KOPT-K1 (cell line): Measurements from ENCODE around the gene PLCH1.

Experiments used
- H3K27ac ChIP-seq: fragments of 200-600 bp; sonication (generic); 2 replicates; pipeline ENCODE4 v1.5.1; 2016; ENCODE audit warnings: antibody characterized with exemption, mild to moderate bottlenecking, low read depth, low read length; ENCODE audit not compliant: poor library complexity, severe bottlenecking
- H3K36me3 ChIP-seq: fragments of 200-600 bp; sonication (generic); 2 replicates; pipeline ENCODE4 v1.5.1; 2017; ENCODE audit warnings: antibody characterized with exemption, mild to moderate bottlenecking, low read length, moderate library complexity; ENCODE audit not compliant: insufficient read depth
- H3K9me3 ChIP-seq: fragments of 200-600 bp; sonication (generic); 2 replicates; pipeline ENCODE4 v1.5.1; 2017; ENCODE audit warnings: antibody characterized with exemption, low read length, mild to moderate bottlenecking; ENCODE audit not compliant: insufficient read depth, poor library complexity, severe bottlenecking

Gene PLCH1

GRCh38 chr3:155553780-155554179 is 191.1 kb downstream of the PLCH1 start:
- Histone ChIP-seq H3K36me3 (no peaks in the 10 kb centered on the region), H3K27ac (no peak overlapping the region), H3K9me3 (no peaks in the 10 kb centered on the region)

- H3K27ac ChIP-seq = no peak overlapping the region
- H3K9me3 ChIP-seq = no peaks in the 10 kb centered on the region
- H3K36me3 ChIP-seq = no peaks in the 10 kb centered on the region
Observed at GRCh38 chr3:155553326-155553725, 191.5 kb downstream of the PLCH1 start.

GRCh38 chr3:155550391-155550790 is 194.5 kb downstream of the PLCH1 start:
- no peaks in the 10 kb centered on the region for H3K36me3 ChIP-seq
- no peak overlapping the region for H3K27ac ChIP-seq
- no peaks in the 10 kb centered on the region for H3K9me3 ChIP-seq

GRCh38 chr3:155549087-155549486 is 195.8 kb downstream of the PLCH1 start:
- Histone ChIP-seq H3K9me3 (no peaks in the 10 kb centered on the region), H3K27ac (no peak overlapping the region), H3K36me3 (no peaks in the 10 kb centered on the region)

- Histone ChIP-seq H3K9me3 (no peaks in the 10 kb centered on the region), H3K36me3 (no peaks in the 10 kb centered on the region), H3K27ac (no peak overlapping the region)
Observed at GRCh38 chr3:155548195-155548594, 196.7 kb downstream of the PLCH1 start.

- no peaks in the 10 kb centered on the region for H3K9me3 ChIP-seq
- H3K36me3 ChIP-seq = no peaks in the 10 kb centered on the region
- H3K27ac ChIP-seq = no peak overlapping the region
Observed at GRCh38 chr3:155535098-155535497, 209.8 kb downstream of the PLCH1 start.

GRCh38 chr3:155528579-155528978 is 216.3 kb downstream of the PLCH1 start:
- H3K36me3 ChIP-seq = no peaks in the 10 kb centered on the region
- H3K27ac ChIP-seq = no peak overlapping the region
- no peaks in the 10 kb centered on the region for H3K9me3 ChIP-seq

- no peaks in the 10 kb centered on the region for H3K36me3 ChIP-seq
- no peaks in the 10 kb centered on the region for H3K9me3 ChIP-seq
Observed at GRCh38 chr3:155525324-155525833, 219.5 kb downstream of the PLCH1 start.

GRCh38 chr3:155520463-155520862 is 224.4 kb downstream of the PLCH1 start:
- H3K27ac ChIP-seq = no peak overlapping the region
- H3K9me3 ChIP-seq = no peaks in the 10 kb centered on the region
- H3K36me3 ChIP-seq = no peaks in the 10 kb centered on the region

More at GRCh38 chr3:155525324-155525833, 219.5 kb downstream of the PLCH1 start:
- H3K27ac ChIP-seq = no peak overlapping the region

- H3K36me3 ChIP-seq = no peaks in the 10 kb centered on the region
- no peak overlapping the region for H3K27ac ChIP-seq
- no peaks in the 10 kb centered on the region for H3K9me3 ChIP-seq
Observed at GRCh38 chr3:155519078-155519477, 225.8 kb downstream of the PLCH1 start.

GRCh38 chr3:155517903-155518302 is 227.0 kb downstream of the PLCH1 start:
- H3K27ac ChIP-seq = no peak overlapping the region
- no peaks in the 10 kb centered on the region for H3K9me3 ChIP-seq
- H3K36me3 ChIP-seq = no peaks in the 10 kb centered on the region

GRCh38 chr3:155516439-155516838 is 228.4 kb downstream of the PLCH1 start:
- Histone ChIP-seq H3K36me3 (no peaks in the 10 kb centered on the region), H3K27ac (no peak overlapping the region), H3K9me3 (no peaks in the 10 kb centered on the region)

GRCh38 chr3:155512867-155513261 is 232.0 kb downstream of the PLCH1 start:
- Histone ChIP-seq H3K9me3 (no peaks in the 10 kb centered on the region), H3K27ac (no peak overlapping the region), H3K36me3 (no peaks in the 10 kb centered on the region)

GRCh38 chr3:155512175-155512866 is 232.6 kb downstream of the PLCH1 start:
- H3K9me3 ChIP-seq = no peaks in the 10 kb centered on the region
- no peak overlapping the region for H3K27ac ChIP-seq
- H3K36me3 ChIP-seq = no peaks in the 10 kb centered on the region

- no peaks in the 10 kb centered on the region for H3K9me3 ChIP-seq
- no peak overlapping the region for H3K27ac ChIP-seq
- no peaks in the 10 kb centered on the region for H3K36me3 ChIP-seq
Observed at GRCh38 chr3:155504682-155505081, 240.2 kb downstream of the PLCH1 start.

- Histone ChIP-seq H3K27ac (no peak overlapping the region), H3K36me3 (no peaks in the 10 kb centered on the region), H3K9me3 (no peaks in the 10 kb centered on the region)
Observed at GRCh38 chr3:155502630-155503029, 242.2 kb downstream of the PLCH1 start.
